Ovary (tissue), 3 donors: Measurements from ENCODE around the gene KCNK16.

ENCODE experiments used
- CTCF ChIP-seq, 3 donors: fragments of 450-650 bp in 2 of 3; fragments of 200-600 bp in 1 of 3; IDR thresholded peaks; one replicate each; pipeline versions ENCODE4 v1.5.1 to v1.8.0; 2016 to 2022; ENCODE audit warnings: antibody characterized with exemption in 3 of 3, mild to moderate bottlenecking in 1 of 3
- EP300 ChIP-seq: sonication (generic); formaldehyde crosslinking; IDR thresholded peaks from one replicate; pipeline ENCODE4 v1.6.1; 2017; ENCODE audit warnings: antibody characterized with exemption
- POLR2A ChIP-seq: fragments of 450-650 bp; IDR thresholded peaks from one replicate; pipeline ENCODE4 v1.6.1; 2017; ENCODE audit warnings: antibody characterized with exemption, mild to moderate bottlenecking, moderate library complexity
- donor health status: DM: no; HTN: no; CAD: no.

- TF ChIP-seq CTCF (IDR thresholded peaks at IDR 0.05): no peak
- TF ChIP-seq POLR2A: no peak
- TF ChIP-seq EP300: no peak
These were observed 40.0 kb upstream of the KCNK16 start for GRCh38 chr6:39362487-39362865.
